GOT3 (cell line): ENCODE results near the gene CNOT4.

Experiments used
- DNase-seq: peaks from one replicate; lab custom pipeline; 2025; ENCODE audit warnings: mixed read lengths; lab: John Stamatoyannopoulos, UW

CNOT4 gene

DNA sequence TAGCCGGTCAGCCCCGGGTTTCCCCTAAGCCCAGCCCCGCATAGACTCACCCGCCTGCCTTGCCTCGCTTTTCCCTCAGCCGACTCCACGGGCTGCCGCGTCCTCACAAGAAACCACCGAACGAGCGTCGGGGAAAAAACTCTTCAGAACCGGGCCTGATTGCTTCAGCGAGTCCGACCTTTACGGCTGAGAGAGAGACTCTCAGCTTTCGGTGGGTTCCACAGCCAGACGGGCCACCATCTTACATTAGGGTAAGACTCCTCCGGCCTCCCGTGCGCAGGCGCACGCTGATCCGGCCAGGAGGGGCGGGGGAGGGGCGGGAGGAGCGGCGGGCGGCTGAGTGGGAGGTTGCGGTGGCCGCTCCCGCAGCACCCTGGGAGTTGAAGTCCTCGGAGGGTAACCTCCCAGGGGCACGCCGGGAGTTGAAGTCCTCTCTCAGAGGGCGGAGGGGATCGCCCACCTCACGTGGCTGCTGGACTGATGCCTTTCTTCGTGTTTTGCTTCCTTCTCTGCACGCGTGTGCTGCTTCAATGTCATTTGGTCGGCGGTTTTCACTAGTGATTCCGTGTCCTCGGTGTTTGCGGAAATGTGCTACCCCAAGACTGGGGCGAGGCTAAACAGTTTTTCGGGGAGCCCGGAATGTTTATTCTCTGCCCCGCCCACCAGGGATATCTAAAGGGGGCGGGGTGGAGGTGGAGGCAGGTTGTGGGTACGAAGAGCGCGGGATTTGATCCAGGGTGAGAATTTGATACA is at the start of gene CNOT4:
CNOT4 (minus strand) TSS at position 264 of the 753 bp plus-strand sequence. CDS start 71,771 bp downstream, outside the sequence.
- DNase-seq = peak; percentile 90

- no peak for DNase-seq
Observed at GRCh38 chr7:135558881-135559280, 49.0 kb upstream of the CNOT4 start.

- DNase-seq = no peak
Observed at GRCh38 chr7:135558337-135558767, 48.5 kb upstream of the CNOT4 start.

GRCh38 chr7:135557455-135558336 is 47.8 kb upstream of the CNOT4 start, which contains the start of gene NUP205:
TSS of gene NUP205 (plus strand) at chr7:135557917. CDS start at chr7:135557945, 28 bp downstream.
- peak; percentile 57 for DNase-seq

DNA sequence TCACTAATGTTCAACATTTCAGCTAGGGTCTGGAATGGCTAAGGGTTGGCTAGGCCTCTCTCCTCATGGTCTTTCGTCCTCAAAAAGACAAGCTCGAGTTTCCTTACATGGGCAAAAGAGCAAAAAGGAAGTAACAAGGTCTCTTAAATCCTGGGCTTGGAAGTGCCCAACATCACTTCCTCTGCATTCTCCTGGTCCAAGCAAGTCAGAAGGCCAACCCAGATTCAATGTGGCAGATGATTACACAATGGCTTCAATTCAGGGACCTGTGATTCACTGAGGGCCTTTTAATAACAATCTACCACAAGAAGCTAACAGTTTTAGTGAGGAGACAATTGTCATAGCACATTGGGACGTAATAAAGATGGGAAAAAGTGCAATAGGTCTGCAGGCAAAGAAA is 43.4 kb upstream of the CNOT4 start:
- no peak for DNase-seq

- no peak for DNase-seq
Observed at GRCh38 chr7:135552148-135552547, 42.2 kb upstream of the CNOT4 start.

GRCh38 chr7:135550196-135550595 is 40.3 kb upstream of the CNOT4 start:
- DNase-seq = no peak

DNA sequence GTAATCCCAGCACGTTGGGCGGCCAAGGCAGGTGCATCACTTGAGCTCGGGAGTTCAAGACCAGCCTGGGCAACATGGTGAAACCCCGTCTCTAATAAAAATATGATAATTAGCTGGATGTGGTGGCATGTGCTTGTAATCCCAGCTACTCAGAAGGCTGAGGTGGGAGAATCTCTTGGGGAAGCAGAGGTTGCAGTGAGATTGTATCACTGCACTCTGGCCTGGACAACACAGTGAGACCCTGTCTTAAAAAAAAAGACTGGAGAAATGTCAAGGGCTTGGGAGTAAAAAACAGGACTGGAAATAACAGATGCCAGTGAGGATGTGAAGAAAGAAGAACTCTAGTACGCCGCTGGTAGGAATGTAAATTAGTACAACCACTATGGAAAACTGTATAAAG is 31.1 kb upstream of the CNOT4 start:
- no peak for DNase-seq

DNA sequence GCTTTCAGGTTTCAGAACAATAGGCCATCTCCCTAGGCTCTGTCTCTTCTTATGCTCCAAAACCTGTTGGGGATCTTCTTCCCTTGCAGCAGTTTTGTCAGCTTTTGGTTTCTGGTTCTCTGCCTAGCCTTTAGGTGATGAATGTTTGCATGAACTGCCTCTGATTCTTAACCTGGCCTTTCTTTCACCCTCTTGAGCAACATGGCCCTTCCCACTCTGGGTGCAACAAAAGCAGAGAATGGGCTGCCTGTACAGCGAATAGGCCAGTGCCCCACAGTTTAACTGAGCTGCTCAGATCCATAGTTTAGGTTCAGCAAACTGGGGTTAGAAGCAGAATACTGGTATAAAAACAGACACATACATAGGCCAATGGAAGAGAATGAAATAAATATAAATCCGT is 29.7 kb upstream of the CNOT4 start:
- DNase-seq = no peak

GRCh38 chr7:135538376-135538775 is 28.5 kb upstream of the CNOT4 start:
- DNase-seq = no peak

DNA sequence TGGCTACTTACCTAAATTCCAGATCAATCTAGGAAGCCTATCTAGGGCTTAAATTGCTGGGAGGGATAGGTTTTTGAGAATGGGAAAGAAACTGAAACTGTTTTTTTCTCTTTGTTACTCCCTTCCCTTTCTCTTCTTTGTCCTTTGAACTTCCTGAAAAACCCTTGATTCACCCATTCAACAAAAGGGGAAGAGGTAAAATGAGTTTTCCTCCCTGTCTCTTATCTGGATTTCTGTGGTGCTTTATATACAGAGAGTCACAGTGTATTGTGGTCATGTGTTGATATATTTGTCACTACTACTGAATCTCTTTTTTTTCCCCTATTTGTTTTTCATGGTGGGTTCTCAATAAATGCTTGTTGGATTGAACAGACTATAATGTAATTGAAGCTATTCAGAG is 28.0 kb upstream of the CNOT4 start:
- no peak for DNase-seq

DNA sequence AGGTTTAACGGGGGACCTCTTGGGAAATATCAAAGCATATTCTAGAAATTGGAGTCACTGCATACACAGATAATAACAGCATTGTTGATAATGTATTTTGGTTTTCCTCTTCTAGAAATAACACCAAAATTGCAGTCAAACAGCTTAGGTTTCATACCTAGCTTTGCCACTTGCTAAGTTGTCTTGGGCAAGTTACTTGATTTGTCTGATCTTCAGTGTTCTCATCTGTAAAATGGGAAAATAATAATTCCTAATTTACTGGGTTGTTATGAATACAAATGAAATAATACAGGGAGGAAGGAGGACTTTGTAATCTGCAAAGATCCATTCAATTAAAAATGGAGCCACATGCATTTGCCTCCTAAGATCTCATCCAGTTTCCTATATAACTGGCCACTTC is 27.6 kb upstream of the CNOT4 start:
- no peak for DNase-seq

DNA sequence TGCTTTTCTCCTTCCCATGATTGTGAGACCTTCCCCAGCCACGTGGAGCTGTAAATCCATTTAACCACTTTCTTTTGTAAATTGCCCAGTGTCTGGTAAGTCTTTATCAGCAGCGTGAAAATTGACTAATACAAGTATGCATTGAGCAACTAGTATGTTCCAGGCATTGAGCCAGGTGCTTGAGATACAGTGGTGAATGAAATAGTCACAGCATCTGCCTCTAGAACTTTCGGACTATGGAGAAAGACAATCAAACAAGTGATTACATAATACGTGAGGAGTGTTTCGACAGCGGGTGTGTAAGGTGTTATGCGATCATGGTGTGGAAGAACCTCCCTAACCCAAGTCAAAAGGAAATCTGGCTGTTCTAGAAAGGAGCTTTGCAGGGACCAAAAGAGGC is 26.2 kb upstream of the CNOT4 start:
- no peak for DNase-seq

DNA sequence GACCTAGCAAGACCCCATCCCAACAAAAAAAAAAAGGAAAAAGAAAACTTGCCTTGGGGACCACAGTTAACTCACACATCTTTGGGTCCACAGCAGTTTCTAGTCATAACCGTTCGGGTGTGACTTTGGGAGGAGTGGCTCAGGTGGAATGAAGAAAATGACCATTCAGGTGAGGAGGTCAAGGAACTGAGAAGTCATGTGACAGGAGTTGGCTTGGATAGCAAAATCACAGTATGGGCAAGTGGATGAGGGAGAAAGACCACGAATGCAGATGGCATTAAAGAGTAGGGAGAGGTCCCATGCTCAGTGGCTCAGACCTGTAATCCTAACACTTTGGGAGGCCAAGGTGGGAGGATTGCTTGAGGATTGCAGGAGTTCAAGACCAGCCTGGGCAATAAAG is 17.1 kb upstream of the CNOT4 start:
- no peak for DNase-seq

- no peak for DNase-seq
Observed at GRCh38 chr7:135525426-135525825, 15.5 kb upstream of the CNOT4 start.

DNA sequence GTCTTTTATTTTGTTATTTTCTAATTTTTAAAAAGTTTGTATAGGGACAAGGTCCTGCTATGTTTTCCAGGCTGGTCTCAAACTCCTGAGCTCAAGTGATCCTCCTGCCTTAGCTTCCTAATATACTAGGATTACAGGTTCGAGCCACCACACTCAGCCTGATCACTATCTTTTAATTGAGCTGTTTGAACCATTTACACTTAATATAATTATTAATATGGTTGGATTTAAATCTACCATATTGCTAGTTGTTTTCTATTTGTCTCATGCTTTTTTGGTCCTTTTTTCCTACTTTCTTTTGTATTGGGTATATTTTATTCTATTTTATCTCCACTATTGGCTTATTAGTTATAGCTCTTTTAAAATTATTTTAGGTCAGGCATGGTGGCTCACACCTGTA is 13.2 kb upstream of the CNOT4 start:
- no peak for DNase-seq

- no peak for DNase-seq
Observed at GRCh38 chr7:135522509-135522908, 12.6 kb upstream of the CNOT4 start.

GRCh38 chr7:135519871-135520270 is 10.0 kb upstream of the CNOT4 start:
- no peak for DNase-seq

- DNase-seq = no peak
Observed at GRCh38 chr7:135519233-135519688, 9.4 kb upstream of the CNOT4 start.

- DNase-seq = no peak
Observed at GRCh38 chr7:135518748-135519147, 8.8 kb upstream of the CNOT4 start.

DNA sequence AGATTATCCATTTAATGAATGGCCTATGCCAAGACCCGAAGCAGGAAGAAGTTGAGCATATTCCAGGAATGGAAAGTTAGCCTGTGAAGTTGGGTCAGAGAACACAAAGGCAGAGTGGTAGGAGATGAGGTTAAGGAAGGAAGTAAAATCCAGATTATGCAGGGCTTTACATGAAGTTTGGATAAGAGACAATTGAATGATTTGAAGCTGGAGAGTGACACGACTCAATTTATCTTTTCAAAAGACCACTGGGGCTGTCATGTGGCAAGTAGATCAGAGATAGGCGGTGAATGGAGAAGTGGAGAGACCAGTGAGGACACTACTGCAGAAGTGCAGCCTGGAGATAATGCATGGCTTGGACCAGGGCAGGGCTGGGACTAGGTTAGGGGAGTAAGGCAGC is 7.2 kb upstream of the CNOT4 start:
- DNase-seq = no peak

DNA sequence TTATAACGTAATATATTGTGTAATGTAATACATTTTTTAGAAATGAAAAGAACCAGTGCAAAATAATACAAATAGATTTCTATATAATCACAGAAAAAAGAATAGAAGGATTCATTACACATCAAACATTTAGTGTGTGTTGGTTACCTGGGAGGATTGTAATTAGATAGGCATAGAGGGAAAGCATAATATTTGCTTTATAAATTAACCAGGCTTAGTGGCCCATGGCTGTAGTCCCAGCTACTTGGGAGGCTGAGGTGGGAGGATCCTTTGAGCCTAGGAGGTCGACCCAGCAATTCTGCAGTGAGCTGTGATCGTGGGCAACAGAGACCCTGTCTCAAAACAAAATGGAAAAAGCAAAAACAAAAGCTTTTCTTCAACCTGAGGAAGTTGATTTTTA is 5.0 kb upstream of the CNOT4 start:
- no peak for DNase-seq
